NCI-H69 (cell line): ENCODE results near the gene SPAG8.

ENCODE experiments used
- DNase-seq: peaks from one replicate; lab custom pipeline; 2025; lab: John Stamatoyannopoulos, UW

Gene SPAG8

DNA sequence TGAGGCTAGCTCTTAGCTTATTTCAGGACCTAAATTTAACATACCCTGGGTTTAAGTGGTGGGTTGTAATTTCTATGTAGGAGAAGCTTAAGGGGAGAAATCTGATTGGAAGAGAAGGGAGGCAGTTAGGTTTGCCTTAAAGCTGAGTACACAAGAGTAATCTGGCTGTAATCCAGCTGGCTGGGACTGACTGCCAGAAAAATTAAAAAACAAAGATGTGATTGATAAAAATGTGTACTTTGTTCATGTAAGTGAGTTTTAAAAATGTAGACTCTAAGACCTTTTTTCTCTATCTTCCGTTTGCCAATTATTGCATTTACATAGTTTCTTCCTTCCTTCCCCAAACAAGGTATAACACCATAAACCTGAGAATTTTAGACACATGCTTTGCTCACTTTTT is 40.5 kb downstream of the SPAG8 start:
- peak; percentile 93 for DNase-seq

DNA sequence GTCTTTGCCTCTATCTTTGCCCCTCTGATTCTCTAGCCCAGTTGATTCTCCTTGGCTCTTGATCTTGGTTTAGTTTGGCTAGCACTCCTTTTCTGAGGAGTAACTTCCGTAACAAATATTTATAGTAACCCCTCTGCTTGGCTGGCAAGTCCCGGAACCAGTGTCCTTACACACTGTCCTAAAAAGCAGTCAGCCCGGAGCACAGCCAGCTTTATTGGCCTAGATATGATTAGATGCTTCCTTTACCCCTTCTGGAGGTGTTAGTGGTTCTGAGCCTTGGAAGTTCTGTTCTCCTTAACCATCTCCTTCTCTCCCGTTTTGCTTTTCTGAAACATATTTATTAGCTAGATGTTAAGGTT is 41.0 kb downstream of the SPAG8 start:
- peak; percentile 43 for DNase-seq

DNA sequence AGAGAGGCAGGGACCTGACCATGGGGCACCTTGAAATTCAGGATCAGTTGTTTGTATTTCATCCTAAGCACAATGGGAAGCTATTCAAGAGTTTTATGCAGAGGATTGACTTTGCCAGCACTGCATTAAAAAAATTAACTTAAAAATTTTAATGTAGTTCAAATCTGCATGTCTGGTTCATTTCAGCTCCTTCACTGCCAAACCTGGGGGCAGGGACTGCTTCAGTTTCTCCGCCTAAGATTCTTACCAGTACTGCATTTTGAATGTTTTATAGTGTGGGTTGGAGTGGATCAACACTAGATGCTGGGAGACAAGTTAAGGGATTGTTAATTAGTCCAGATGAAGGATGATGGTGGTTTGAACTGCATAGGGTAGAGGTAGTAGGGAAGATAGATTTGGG is 42.3 kb downstream of the SPAG8 start:
- no peak for DNase-seq

DNA sequence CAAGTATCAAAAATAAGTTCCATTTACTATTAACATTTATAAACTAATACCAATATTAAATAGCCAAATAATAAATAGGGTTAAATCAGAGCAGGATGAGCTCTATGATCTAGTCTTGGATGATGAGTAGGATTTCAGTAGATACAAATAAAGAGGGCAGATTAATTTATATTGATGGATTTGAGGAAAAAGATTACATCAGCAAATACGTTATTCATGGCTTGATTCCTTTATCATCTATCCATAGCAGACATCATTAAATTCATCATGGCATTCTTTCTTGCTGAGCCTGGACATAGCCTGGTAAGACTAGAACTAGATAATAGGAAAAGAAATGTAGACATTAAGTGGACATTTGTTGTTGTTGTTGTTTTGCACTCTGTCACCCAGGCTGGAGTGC is 44.6 kb downstream of the SPAG8 start:
- DNase-seq = no peak

DNA sequence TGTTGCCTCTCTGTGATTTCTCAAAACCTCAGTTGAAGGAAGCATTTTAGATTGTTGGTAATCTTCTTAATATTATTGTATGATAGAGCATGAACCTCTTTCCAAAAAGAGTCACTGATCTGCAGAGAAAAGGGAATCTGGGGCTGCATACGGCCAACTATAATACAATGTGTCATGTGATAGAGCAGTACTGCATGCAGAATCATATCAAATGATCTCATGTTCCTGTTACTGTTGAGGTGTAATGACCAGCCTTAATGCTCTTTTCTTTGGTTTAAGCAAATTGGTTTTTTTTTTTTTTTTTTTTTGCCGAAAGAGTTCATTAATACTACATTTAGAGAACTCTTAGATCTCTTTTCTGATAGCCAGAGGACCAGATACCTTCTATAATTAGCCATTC is 45.1 kb downstream of the SPAG8 start:
- DNase-seq = no peak

DNA sequence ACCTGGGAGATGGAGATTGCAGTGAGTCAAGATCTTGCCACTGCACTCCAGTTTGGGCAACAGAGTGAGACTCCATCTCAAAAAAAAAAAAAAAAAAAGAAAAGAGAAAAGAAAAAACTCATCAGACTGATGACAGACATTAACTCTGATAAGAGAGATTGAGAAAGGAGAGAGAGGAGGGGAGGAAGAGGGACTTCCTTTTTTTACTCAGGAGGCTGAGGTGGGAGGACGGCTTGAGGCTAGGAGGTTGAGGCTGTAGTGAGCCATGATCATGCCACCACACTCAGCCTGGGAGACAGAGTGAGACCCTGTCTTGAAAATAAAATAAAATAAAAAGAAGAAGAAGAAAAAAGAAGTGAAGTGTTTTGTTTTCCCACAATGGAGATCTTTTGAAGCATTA is 48.3 kb downstream of the SPAG8 start:
- DNase-seq = no peak

DNA sequence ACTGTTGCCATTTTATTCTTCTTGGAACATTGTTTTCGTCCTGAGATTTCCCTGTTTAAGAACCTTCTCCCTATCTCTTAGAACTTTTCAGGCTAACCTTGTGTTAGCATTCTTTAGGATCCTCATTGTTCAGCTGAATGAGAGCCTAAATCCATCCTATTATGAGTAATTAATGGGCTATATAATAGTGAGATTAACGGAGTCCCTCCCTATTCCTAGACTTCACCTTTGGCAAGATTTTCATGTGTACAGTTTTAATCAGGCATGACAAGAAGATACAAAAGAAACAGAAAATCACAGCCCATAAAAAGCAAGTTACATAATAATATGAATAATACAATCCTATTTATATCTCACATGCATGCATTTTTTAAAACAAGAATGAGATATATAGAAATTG is 48.9 kb downstream of the SPAG8 start:
- no peak for DNase-seq

DNA sequence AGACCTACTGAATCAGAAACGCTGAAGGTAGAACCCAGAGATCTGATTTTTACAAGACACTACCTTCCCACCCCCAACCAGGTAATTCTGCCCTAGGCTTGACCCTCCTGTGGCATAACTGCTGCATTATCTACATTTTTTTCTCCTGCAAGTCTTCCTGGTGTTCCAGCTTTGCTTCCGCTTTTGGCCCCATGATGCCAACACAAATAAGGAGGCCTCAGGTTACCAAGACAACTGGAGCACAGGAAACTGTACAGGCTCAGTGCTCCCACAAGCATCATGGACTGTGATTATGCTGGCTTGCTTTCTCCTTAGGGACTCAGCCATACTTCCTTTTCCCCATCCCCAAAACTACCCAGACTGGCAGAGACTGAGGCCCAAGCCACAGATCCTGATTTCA is 51.4 kb downstream of the SPAG8 start:
- DNase-seq = peak; percentile 77

DNA sequence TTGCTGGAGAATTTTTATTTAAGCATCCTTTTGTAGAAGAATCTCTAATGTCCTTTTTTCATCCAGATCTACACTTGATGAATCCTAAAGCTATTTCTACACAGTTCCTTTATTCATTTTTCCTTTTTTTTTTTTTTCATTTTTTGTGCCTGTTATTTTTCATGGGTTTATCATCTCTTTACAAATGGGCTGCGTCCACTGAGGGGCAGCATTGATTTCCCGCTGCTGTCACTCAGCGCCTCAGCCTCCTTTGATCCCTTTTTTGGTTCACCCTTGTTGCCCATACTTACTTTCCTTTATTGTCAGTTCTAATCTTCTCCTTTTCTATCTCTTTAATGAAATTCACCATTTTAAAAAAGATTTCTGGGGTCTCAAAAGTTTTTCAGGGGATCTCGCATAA is 52.3 kb downstream of the SPAG8 start:
- no peak for DNase-seq
